Activated CD8-positive, alpha-beta T cell treated with anti-CD3 and anti-CD28 coated beads, Interleukin-2, amount 10 ng/mL, durations not matched to agents 7 days and 5 days (primary cell): ENCODE results near the gene ABCB11. TPM values are rescaled to one million over a fixed set of nuclear protein-coding genes. Genes with fewer than 3 reads are reported as not detected.
"Not testable (repeated sequence)": the region's sequence is repeated elsewhere in the genome, so short reads cannot be mapped to it uniquely, and the experiment has no call there.

Source experiments
- ATAC-seq: fragments of 150-1000 bp; cut with Tn5 transposase; one replicate; pipeline ENCODE4 v1.10.0; 2021; ENCODE audit warnings: moderate library complexity
- CTCF ChIA-PET: fragments of 350-600 bp; sonication (Branson Sonifier 250); formaldehyde crosslinking; loops from one replicate; lab custom pipeline; 2021; ENCODE audit warnings: antibody characterized with exemption; lab: Charles Lee
- POLR2A ChIA-PET: fragments of 350-600 bp; sonication (Branson Sonifier 250); formaldehyde crosslinking; loops from one replicate; lab custom pipeline; 2021; ENCODE audit warnings: antibody characterized with exemption; lab: Charles Lee
- DNase-seq: peaks from one replicate; pipeline ENCODE4 v3.0.0-alpha.2; 2020
- H3K27ac Mint-ChIP-seq: one replicate; pipeline ENCODE4 v1.8.0; 2021; ENCODE audit warnings: mild to moderate bottlenecking, mixed read lengths
- H3K27me3 Mint-ChIP-seq: one replicate; pipeline ENCODE4 v1.8.0; 2021; ENCODE audit warnings: low read depth, mixed read lengths
- H3K36me3 Mint-ChIP-seq: one replicate; pipeline ENCODE4 v1.8.0; 2021; ENCODE audit warnings: low read depth, mixed read lengths
- H3K4me1 Mint-ChIP-seq: one replicate; pipeline ENCODE4 v1.8.0; 2021; ENCODE audit warnings: low read depth, mixed read lengths
- H3K4me3 Mint-ChIP-seq: one replicate; pipeline ENCODE4 v1.8.0; 2021; ENCODE audit warnings: mild to moderate bottlenecking, mixed read lengths
- H3K9me3 Mint-ChIP-seq: one replicate; pipeline ENCODE4 v1.8.0; 2022; ENCODE audit warnings: mixed read lengths; ENCODE audit not compliant: insufficient read depth
- total RNA-seq, 2 experiments: library from RNA; stranded (reverse); gene quantifications; one replicate each; pipeline ENCODE4 v1.2.3, GENCODE V29; 2021

The ABCB11 gene
- total RNA-seq, 2 experiments from 2014 or later = 0.03 TPM; not detected in 1

DNA sequence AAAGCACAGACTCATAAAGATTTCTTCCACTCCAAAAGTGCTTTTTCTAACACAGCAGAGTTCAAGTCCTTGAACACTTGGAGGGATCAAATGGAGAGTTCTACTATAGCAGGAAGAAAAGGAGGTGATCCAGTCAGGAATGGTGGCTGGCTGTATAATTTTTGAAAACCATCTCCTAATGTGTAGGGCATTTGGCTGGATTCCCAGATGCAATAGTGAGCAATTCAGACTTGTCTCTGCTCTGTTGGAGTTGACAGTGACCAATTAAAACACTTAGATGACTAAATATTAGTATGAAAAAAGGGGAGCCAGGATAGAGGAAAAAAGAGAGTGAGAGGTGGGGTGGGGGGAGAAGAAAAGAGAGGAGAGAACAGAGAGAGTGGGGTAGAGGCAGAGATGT lies 135.4 kb downstream of the ABCB11 start:
- Mint-ChIP-seq H3K27ac (no peak overlapping the region), H3K9me3 (no peaks in the 10 kb centered on the region), H3K36me3 (no peaks in the 10 kb centered on the region), H3K4me3 (no peak overlapping the region), H3K4me1 (peaks cover 1% of the 10 kb centered on the region), H3K27me3 (peaks cover 45% of the 10 kb centered on the region)
- ChIA-PET POLR2A (no interaction called here), CTCF (no interaction called here)
- ATAC-seq (no peak), DNase-seq (no peak)

- peaks cover 40% of the 10 kb centered on the region for H3K27me3 Mint-ChIP-seq
- H3K4me3 Mint-ChIP-seq = no peak overlapping the region
- peaks cover 5% of the 10 kb centered on the region for H3K4me1 Mint-ChIP-seq
- no peak for DNase-seq
- ATAC-seq = no peak
- H3K36me3 Mint-ChIP-seq = peaks cover 4% of the 10 kb centered on the region
- ChIA-PET CTCF (no interaction called here), POLR2A (no interaction called here)
- H3K9me3 Mint-ChIP-seq = no peaks in the 10 kb centered on the region
- no peak overlapping the region for H3K27ac Mint-ChIP-seq
These were observed 136.4 kb downstream of the ABCB11 start for GRCh38 chr2:168894720-168895119.

- peaks cover 9% of the 10 kb centered on the region for H3K4me1 Mint-ChIP-seq
- no peaks in the 10 kb centered on the region for H3K9me3 Mint-ChIP-seq
- ATAC-seq (no peak), DNase-seq (no peak)
- H3K27me3 Mint-ChIP-seq = peaks cover 37% of the 10 kb centered on the region
- no peak overlapping the region for H3K27ac Mint-ChIP-seq
- H3K4me3 Mint-ChIP-seq = no peak overlapping the region
- peaks cover 10% of the 10 kb centered on the region for H3K36me3 Mint-ChIP-seq
- ChIA-PET POLR2A (no interaction called here), CTCF (no interaction called here)
These were observed 137.0 kb downstream of the ABCB11 start for GRCh38 chr2:168894101-168894500.

DNA sequence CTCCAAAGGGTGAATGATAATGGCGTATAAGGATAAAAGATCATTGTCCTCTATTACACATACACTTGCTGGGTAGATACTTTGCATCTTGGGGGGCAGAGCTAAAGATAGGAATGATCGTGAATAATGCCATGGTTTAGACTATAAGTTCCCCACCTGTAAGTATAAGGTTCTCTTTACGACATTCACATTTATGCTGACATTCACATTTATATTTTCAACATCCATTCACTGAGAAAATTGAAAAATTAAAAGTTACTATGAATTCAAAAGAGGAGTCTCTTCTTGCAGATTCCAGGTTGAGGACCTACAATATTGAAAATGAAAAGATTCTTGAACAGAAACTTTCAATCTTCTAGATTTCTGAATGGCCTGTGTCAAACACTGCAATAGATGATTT lies 138.8 kb downstream of the ABCB11 start:
- POLR2A ChIA-PET = no interaction called here
- CTCF ChIA-PET = interaction anchor here (0.6 kb wide), 1 partner anchor 72 kb away, joined by 3 read pairs; no protein-coding TSS in a partner anchor

GRCh38 chr2:168890006-168890782 lies 140.9 kb downstream of the ABCB11 start, which contains the start of gene SPC25:
Gene SPC25, minus strand, starts transcription at chr2:168890430. Its CDS starts 911 bp downstream, at chr2:168889519.
- peak within 1 kb of the TSS; percentile 96 for H3K27ac Mint-ChIP-seq
- peak; percentile 95 for DNase-seq
- peak within 1 kb of the TSS; percentile 93 for H3K4me3 Mint-ChIP-seq
- H3K9me3 Mint-ChIP-seq = no peaks in the 10 kb centered on the region
- CTCF ChIA-PET = interaction anchor here (0.7 kb wide), 1 partner anchor 544 kb away, joined by 3 read pairs; no protein-coding TSS in a partner anchor
- peaks cover 29% of the 10 kb centered on the region for H3K36me3 Mint-ChIP-seq
- peak; percentile 100 for ATAC-seq
- POLR2A ChIA-PET = no interaction called here
- peaks cover 23% of the 10 kb centered on the region for H3K4me1 Mint-ChIP-seq
- H3K27me3 Mint-ChIP-seq = peaks cover 25% of the 10 kb centered on the region

More for the DNA sequence above, 138.8 kb downstream of the ABCB11 start:
- H3K4me3 Mint-ChIP-seq = no peak overlapping the region
- ATAC-seq (no peak), DNase-seq (no peak)
- H3K27me3 Mint-ChIP-seq = peaks cover 36% of the 10 kb centered on the region
- H3K9me3 Mint-ChIP-seq = no peaks in the 10 kb centered on the region
- peaks cover 18% of the 10 kb centered on the region for H3K36me3 Mint-ChIP-seq
- H3K27ac Mint-ChIP-seq = no peak overlapping the region
- H3K4me1 Mint-ChIP-seq = peaks cover 17% of the 10 kb centered on the region

DNA sequence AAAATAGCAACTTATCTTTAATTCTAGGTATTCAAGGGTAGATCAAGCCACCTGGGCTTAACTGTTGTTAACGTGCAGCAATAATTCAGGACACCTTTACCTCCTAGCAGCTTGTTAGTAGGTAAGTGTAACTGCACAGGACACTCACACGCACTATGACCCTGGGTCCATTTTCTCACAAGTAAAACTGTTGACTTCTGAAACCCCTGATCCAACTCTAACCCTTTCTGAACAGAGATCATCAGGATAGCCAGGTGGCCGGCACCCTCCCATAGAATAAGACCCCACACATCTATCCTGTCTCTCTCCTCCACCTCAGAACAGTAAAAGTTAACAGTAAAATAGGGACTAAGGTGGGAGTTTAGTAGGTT lies 141.5 kb downstream of the ABCB11 start:
- DNase-seq (no peak), ATAC-seq (peak; percentile 4)
- H3K36me3 Mint-ChIP-seq = peaks cover 33% of the 10 kb centered on the region
- no peaks in the 10 kb centered on the region for H3K9me3 Mint-ChIP-seq
- H3K27me3 Mint-ChIP-seq = peaks cover 21% of the 10 kb centered on the region
- CTCF ChIA-PET = interaction anchor here (0.7 kb wide), 1 partner anchor 543 kb away, joined by 3 read pairs; no protein-coding TSS in a partner anchor
- peak overlapping the region; percentile 93 for H3K4me3 Mint-ChIP-seq
- H3K4me1 Mint-ChIP-seq = peaks cover 25% of the 10 kb centered on the region
- H3K27ac Mint-ChIP-seq = peak overlapping the region; percentile 96
- POLR2A ChIA-PET = no interaction called here

DNA sequence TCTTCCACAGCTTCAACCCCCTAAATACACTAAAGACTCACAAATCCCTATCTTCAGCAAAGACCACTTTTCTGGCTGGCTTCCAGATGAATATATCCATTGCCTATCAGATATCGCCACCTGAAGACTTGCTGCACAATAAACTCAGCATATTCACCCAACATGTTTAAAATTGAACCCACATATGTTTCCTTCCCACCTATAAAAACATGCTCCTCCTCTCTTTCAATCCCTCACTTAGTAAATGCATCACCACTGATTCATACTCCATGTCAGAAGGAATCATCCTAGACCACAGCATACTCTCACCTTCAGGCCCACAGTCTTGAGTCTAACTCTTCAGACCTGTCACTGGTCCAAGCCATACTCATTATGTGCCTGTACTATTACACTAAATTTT lies 146.1 kb downstream of the ABCB11 start:
- H3K4me1 Mint-ChIP-seq = peaks cover 24% of the 10 kb centered on the region
- H3K36me3 Mint-ChIP-seq = peaks cover 56% of the 10 kb centered on the region
- ATAC-seq (no peak), DNase-seq (no peak)
- H3K27me3 Mint-ChIP-seq = no peaks in the 10 kb centered on the region
- H3K4me3 Mint-ChIP-seq = no peak overlapping the region
- POLR2A ChIA-PET = no interaction called here
- CTCF ChIA-PET = interaction anchor here (1.4 kb wide), 1 partner anchor 42 kb away, joined by 3 read pairs; no protein-coding TSS in a partner anchor
- no peak overlapping the region for H3K27ac Mint-ChIP-seq
- H3K9me3 Mint-ChIP-seq = no peaks in the 10 kb centered on the region

- H3K9me3 Mint-ChIP-seq, H3K4me3 Mint-ChIP-seq, CTCF ChIA-PET, DNase-seq, ATAC-seq, H3K27me3 Mint-ChIP-seq, POLR2A ChIA-PET, H3K27ac Mint-ChIP-seq: not testable (repeated sequence)
- Mint-ChIP-seq H3K36me3 (peaks cover 47% of the 10 kb centered on the region), H3K4me1 (peaks cover 12% of the 10 kb centered on the region)
These were observed 149.0 kb downstream of the ABCB11 start for GRCh38 chr2:168882163-168882562.

GRCh38 chr2:168874368-168875054 lies 156.6 kb downstream of the ABCB11 start:
- no peak for ATAC-seq
- POLR2A ChIA-PET = interaction anchor here (0.8 kb wide), 1 partner anchor 422 kb away, joined by 3 read pairs; no protein-coding TSS in a partner anchor

GRCh38 chr2:168870824-168871223 lies 160.3 kb downstream of the ABCB11 start:
- H3K27ac Mint-ChIP-seq, CTCF ChIA-PET, ATAC-seq, DNase-seq, H3K27me3 Mint-ChIP-seq, H3K4me1 Mint-ChIP-seq, H3K9me3 Mint-ChIP-seq, POLR2A ChIA-PET, H3K4me3 Mint-ChIP-seq: not testable (repeated sequence)
- peaks cover 70% of the 10 kb centered on the region for H3K36me3 Mint-ChIP-seq

More at GRCh38 chr2:168874368-168875054, 156.6 kb downstream of the ABCB11 start:
- peaks cover 56% of the 10 kb centered on the region for H3K36me3 Mint-ChIP-seq
- H3K27ac Mint-ChIP-seq = no peak overlapping the region
- CTCF ChIA-PET = interaction anchor here (1.3 kb wide), 1 partner anchor 527 kb away, joined by 3 read pairs; no protein-coding TSS in a partner anchor
- H3K4me3 Mint-ChIP-seq = no peak overlapping the region
- no peaks in the 10 kb centered on the region for H3K4me1 Mint-ChIP-seq
- no peaks in the 10 kb centered on the region for H3K27me3 Mint-ChIP-seq
- no peak for DNase-seq
- peaks cover 4% of the 10 kb centered on the region for H3K9me3 Mint-ChIP-seq
